A549 (cell line): ENCODE measurements around the gene CTSF.

ENCODE experiments used
- CEBPB ChIP-seq, 2 experiments: fragments of >200 bp in 1 of 2; sonication (Bioruptor Twin) in 1 of 2; formaldehyde crosslinking in 1 of 2; IDR thresholded peaks; 2 replicates each; pipeline ENCODE4 v1.6.1; 2012 to 2016
- POLR2A ChIP-seq: IDR thresholded peaks from 2 replicates; pipeline ENCODE4 v1.6.1; 2012; ENCODE audit warnings: mild to moderate bottlenecking, low read length
- RCOR1 ChIP-seq: fragments of 150-350 bp; IDR thresholded peaks from 2 replicates; pipeline ENCODE4 v1.6.1; 2014; ENCODE audit warnings: antibody characterized with exemption, low read length, low read depth
- TP53 ChIP-seq: fragments of 250-450 bp; sonication (Bioruptor Pico); IDR thresholded peaks from 2 replicates; pipeline ENCODE4 v1.5.0; 2021; ENCODE audit warnings: mild to moderate bottlenecking, moderate library complexity
- TF ChIP-seq, protein P1 (sequence below): fragments of 250-450 bp; sonication (Bioruptor Pico); IDR thresholded peaks from 2 replicates; pipeline ENCODE4 v1.5.0; 2021; ENCODE audit warnings: mild to moderate bottlenecking, moderate library complexity, borderline replicate concordance
- TF ChIP-seq, protein P2 (sequence below): fragments of >200 bp; sonication (Bioruptor Twin); formaldehyde crosslinking; IDR thresholded peaks from 3 replicates; pipeline ENCODE4 v1.5.1; 2016

DNA sequence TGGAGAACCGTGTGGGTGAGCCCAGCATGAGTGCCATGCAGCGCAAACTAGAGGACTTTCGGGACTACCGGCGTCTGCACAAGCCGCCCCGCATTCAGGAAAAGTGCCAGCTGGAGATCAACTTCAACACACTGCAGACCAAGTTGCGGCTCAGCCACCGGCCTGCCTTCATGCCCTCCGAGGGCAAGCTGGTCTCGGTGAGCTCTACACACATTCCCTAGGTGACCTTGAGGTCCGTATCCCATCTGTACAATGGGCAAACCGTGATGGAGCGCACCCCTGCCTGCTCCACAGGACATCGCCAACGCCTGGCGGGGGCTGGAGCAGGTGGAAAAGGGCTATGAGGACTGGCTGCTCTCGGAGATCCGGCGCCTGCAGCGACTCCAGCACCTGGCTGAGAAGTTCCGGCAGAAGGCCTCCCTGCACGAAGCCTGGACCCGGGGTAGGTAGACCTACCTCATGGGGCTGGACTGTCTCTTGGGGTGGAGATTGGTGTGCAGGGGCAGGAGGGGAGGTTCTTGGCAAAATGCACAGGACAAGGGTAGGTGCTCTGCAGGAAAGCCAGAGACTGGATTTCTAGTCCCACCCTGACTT is 10.6 kb downstream of the CTSF start:
- no peak for TF ChIP-seq TP53 (CRISPR knock-in tag)
- TF ChIP-seq RCOR1 = no peak
- TF ChIP-seq CEBPB (IDR thresholded peaks at IDR 0.05) = no peak
- TF ChIP-seq, protein P1, sequence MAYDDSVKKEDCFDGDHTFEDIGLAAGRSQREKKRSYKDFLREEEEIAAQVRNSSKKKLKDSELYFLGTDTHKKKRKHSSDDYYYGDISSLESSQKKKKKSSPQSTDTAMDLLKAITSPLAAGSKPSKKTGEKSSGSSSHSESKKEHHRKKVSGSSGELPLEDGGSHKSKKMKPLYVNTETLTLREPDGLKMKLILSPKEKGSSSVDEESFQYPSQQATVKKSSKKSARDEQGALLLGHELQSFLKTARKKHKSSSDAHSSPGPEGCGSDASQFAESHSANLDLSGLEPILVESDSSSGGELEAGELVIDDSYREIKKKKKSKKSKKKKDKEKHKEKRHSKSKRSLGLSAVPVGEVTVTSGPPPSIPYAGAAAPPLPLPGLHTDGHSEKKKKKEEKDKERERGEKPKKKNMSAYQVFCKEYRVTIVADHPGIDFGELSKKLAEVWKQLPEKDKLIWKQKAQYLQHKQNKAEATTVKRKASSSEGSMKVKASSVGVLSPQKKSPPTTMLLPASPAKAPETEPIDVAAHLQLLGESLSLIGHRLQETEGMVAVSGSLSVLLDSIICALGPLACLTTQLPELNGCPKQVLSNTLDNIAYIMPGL (CRISPR knock-in tag) = no peak
- TF ChIP-seq, protein P2, sequence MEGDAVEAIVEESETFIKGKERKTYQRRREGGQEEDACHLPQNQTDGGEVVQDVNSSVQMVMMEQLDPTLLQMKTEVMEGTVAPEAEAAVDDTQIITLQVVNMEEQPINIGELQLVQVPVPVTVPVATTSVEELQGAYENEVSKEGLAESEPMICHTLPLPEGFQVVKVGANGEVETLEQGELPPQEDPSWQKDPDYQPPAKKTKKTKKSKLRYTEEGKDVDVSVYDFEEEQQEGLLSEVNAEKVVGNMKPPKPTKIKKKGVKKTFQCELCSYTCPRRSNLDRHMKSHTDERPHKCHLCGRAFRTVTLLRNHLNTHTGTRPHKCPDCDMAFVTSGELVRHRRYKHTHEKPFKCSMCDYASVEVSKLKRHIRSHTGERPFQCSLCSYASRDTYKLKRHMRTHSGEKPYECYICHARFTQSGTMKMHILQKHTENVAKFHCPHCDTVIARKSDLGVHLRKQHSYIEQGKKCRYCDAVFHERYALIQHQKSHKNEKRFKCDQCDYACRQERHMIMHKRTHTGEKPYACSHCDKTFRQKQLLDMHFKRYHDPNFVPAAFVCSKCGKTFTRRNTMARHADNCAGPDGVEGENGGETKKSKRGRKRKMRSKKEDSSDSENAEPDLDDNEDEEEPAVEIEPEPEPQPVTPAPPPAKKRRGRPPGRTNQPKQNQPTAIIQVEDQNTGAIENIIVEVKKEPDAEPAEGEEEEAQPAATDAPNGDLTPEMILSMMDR = no peak
- no peak for TF ChIP-seq POLR2A
